Stomach (tissue), 9 donors: ENCODE data around the gene DOCK9. TPM values are rescaled to one million over a fixed set of nuclear protein-coding genes. Genes with fewer than 3 reads are reported as not detected.
A peak's percentile ranks its signal among the peaks of the same experiment; 100 is the strongest.

Source experiments
- DNase-seq, 2 donors: peaks; one replicate each; pipeline versions ENCODE4 v3.0.0 to v3.0.0-alpha.2; 2013 to 2019
- H3K27ac ChIP-seq, 5 donors: fragments of 200-600 bp in 4 of 5; sonication (generic) in 4 of 5; one replicate each; pipeline ENCODE4 v1.5.1; 2013 to 2019; ENCODE audit warnings: mild to moderate bottlenecking in 1 of 5, moderate library complexity in 1 of 5
- H3K27me3 ChIP-seq, 3 donors: fragments of 200-600 bp; sonication (generic); one replicate each; pipeline ENCODE4 v1.5.1; 2017 to 2019; ENCODE audit warnings: mixed run types in 1 of 3
- H3K36me3 ChIP-seq, 4 donors: fragments of 200-600 bp; sonication (generic); 1 replicate in 3 of 4; 2 replicates in 1 of 4; pipeline ENCODE4 v1.5.1; 2016 to 2019
- H3K4me1 ChIP-seq, 4 donors: fragments of 200-600 bp; sonication (generic); one replicate each; pipeline ENCODE4 v1.5.1; 2016 to 2019
- H3K4me3 ChIP-seq, 4 donors: fragments of 200-600 bp; sonication (generic) in 3 of 4; one replicate each; pipeline ENCODE4 v1.5.1; 2016 to 2019; ENCODE audit warnings: mild to moderate bottlenecking in 1 of 4
- H3K9me3 ChIP-seq, 4 donors: fragments of 200-600 bp; sonication (generic); one replicate each; pipeline ENCODE4 v1.5.1; 2016 to 2019
- EP300 ChIP-seq: sonication (generic); formaldehyde crosslinking; IDR thresholded peaks from one replicate; pipeline ENCODE4 v1.6.1; 2017; ENCODE audit warnings: antibody characterized with exemption
- POLR2A ChIP-seq, 4 donors: fragments of 450-650 bp; IDR thresholded peaks; one replicate each; pipeline ENCODE4 v1.6.1; 2016; ENCODE audit warnings: antibody characterized with exemption in 4 of 4, control low read depth in 2 of 4, mild to moderate bottlenecking in 1 of 4, moderate library complexity in 1 of 4
- POLR2AphosphoS5 ChIP-seq, 3 donors: sonication (generic); formaldehyde crosslinking; IDR thresholded peaks; one replicate each; pipeline ENCODE4 v1.6.1; 2016; ENCODE audit warnings: antibody characterized with exemption in 3 of 3
- WGBS, 5 donors: extraction: QIAGEN DNeasy Blood & Tissue Kit in 3 of 5; methylation state at CpG; one replicate each; pipeline versions ENCODE4 v1.1.5 to v1.1.7; 2013 to 2018; 5-methylcytosine and 5-hydroxymethylcytosine counted together
- intact Hi-C: fragments of 100-400 bp; cut with DNase I; formaldehyde crosslinking; loops from one replicate; pipeline ENCODE4 v1.15.1; 2023; ENCODE audit warnings: low total_unique reads
- polyA plus RNA-seq, 3 donors: library from polyadenylated mRNA; stranded (reverse); fragments of 200-250 nt; gene quantifications; one replicate each; pipeline ENCODE4 v1.2.3, GENCODE V29; 2013
- total RNA-seq, 5 donors: library from RNA; depleted of rRNA; stranded (reverse); fragments of >200 nt; gene quantifications; one replicate each; pipeline versions ENCODE4 v1.1.0 to v1.2.3, GENCODE V29; 2014 to 2016
- TF ChIP-seq, protein P1 (sequence below), 7 experiments: fragments of 450-650 bp in 4 of 7; fragments of 200-600 bp in 3 of 7; sonication (generic) in 3 of 7; IDR thresholded peaks; one replicate each; pipeline ENCODE4 v1.5.1; 2016 to 2019; ENCODE audit warnings: antibody characterized with exemption in 7 of 7, control low read depth in 2 of 7, mild to moderate bottlenecking in 1 of 7
- donor health status: healthy with polysubstance abuse.
- donor health status: Bipolar disorder and iron deficiency.
- donor health status: healthy.

DOCK9 gene
- total and polyA plus RNA-seq, 8 donors: 8.7 to 97.9 (median 49.2) TPM

DNA sequence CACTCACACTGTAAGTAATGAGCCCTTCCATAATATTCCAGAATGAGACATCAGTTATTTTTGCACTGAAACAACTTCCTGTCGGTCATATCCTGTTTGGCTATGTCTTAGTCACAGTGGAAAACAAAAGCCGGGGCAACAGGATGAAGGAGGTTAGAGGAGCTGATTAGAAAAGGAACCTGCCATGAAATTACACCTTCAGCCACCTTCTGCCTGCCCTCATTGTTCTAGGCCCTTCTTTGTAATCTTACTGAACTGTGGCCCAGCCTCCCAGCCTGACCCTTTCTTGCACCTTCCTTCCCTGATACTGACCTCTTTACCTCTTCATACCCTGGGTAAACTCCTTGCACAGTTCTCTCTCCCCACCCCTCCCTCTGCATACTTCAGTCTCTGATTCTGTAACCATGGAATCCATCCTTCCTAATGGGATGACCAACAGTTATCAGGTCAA is 67.3 kb downstream of the DOCK9 start:
- Histone ChIP-seq H3K36me3 (peaks cover 0 to 20% (median 13%) of the 10 kb centered on the region in 4 donors), H3K27ac (peak overlapping the region in 3 of 5 donors; percentile 16 to 52 (median 29)), H3K27me3 (no peaks in the 10 kb centered on the region), H3K4me3 (no peak overlapping the region), H3K4me1 (no peaks in the 10 kb centered on the region), H3K9me3 (no peaks in the 10 kb centered on the region)
- peak in 1 of 2 donors; percentile 68 for DNase-seq
- no peak for TF ChIP-seq EP300
- TF ChIP-seq POLR2AphosphoS5 (IDR thresholded peaks at IDR 0.05): peak in 2 of 3 donors; percentile 9 to 12
- TF ChIP-seq, protein P1, sequence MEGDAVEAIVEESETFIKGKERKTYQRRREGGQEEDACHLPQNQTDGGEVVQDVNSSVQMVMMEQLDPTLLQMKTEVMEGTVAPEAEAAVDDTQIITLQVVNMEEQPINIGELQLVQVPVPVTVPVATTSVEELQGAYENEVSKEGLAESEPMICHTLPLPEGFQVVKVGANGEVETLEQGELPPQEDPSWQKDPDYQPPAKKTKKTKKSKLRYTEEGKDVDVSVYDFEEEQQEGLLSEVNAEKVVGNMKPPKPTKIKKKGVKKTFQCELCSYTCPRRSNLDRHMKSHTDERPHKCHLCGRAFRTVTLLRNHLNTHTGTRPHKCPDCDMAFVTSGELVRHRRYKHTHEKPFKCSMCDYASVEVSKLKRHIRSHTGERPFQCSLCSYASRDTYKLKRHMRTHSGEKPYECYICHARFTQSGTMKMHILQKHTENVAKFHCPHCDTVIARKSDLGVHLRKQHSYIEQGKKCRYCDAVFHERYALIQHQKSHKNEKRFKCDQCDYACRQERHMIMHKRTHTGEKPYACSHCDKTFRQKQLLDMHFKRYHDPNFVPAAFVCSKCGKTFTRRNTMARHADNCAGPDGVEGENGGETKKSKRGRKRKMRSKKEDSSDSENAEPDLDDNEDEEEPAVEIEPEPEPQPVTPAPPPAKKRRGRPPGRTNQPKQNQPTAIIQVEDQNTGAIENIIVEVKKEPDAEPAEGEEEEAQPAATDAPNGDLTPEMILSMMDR (IDR thresholded peaks at IDR 0.05): no peak
- TF ChIP-seq POLR2A (IDR thresholded peaks at IDR 0.05): no peak
- 18 to 42% (median 26%) methylated on average over 2 of the region's 2 CpGs for WGBS, 5 donors
- intact Hi-C loops: no loop called here

DNA sequence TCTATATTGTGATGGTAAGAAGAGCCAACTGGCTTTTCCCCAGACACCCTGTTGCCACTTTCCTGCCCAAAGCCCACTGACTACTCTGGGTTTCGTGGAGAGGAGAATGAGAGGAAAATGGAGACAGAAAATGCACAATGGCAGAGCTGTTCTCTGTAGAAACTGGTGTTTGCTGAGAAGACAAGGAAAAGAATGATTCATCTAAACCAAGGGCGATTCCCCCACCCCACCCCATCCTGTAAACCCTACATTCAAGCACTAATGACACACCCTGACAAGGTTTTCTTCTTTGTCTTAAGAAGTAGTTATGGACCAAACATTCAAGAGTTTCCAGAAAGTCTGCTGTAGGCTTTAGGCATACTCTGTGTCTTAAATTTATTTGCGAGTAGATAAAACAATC is 68.8 kb downstream of the DOCK9 start:
- 88 to 95% (median 93%) methylated on average over 3 of the region's 3 CpGs for WGBS, 5 donors
- Histone ChIP-seq H3K27me3 (no peaks in the 10 kb centered on the region), H3K4me1 (no peaks in the 10 kb centered on the region), H3K27ac (peak overlapping the region in 1 of 5 donors; percentile 48), H3K36me3 (peaks cover 0 to 8% (median 2%) of the 10 kb centered on the region in 4 donors), H3K9me3 (no peaks in the 10 kb centered on the region), H3K4me3 (no peak overlapping the region)
- TF ChIP-seq POLR2A (IDR thresholded peaks at IDR 0.05) (no peak), POLR2AphosphoS5 (IDR thresholded peaks at IDR 0.05) (no peak), EP300 (no peak)
- TF ChIP-seq, protein P1 (IDR thresholded peaks at IDR 0.05): no peak
- intact Hi-C loops: no loop called here
- DNase-seq: no peak

DNA sequence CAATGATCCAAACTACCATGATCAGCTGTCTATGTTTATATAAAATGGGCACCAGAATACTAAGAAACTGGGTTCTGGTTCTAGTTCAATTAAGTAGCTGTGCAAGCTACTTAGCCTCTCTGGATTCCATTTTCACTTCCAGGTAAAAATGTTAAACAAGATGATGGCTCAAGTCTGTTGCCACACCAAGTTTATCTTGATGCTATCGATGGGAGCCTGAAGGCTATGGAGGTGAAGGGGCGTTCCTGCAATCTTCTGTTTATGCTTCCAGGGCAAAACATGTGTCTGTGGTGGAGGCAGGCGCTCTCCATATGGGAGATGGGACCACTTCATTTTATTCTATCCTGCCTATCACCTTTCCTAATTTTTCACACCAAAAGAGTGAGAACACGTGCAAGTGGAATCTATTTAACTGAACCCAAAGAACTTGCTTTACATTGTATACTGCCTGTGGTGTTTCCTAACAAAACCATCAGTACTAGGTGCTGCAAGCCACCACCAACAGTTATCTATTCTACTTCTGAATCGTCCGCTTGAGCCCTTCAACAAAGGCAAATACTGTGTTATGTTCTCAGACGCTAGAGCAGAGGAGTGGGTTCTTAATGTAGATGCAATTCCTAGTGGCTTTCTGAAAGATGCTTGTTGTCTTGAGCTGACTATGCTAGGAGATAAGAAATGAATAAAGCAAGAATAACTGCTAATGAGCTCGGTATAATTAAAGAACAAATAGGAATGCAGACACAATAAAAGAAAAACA is 70.9 kb downstream of the DOCK9 start:
- intact Hi-C loops: no loop called here
- TF ChIP-seq EP300 (no peak), POLR2A (IDR thresholded peaks at IDR 0.05) (no peak), POLR2AphosphoS5 (IDR thresholded peaks at IDR 0.05) (no peak)
- TF ChIP-seq, protein P1 (IDR thresholded peaks at IDR 0.05): no peak
- Histone ChIP-seq H3K9me3 (no peaks in the 10 kb centered on the region), H3K27me3 (no peaks in the 10 kb centered on the region), H3K4me3 (no peak overlapping the region), H3K27ac (no peak overlapping the region), H3K36me3 (peaks cover 3 to 17% (median 12%) of the 10 kb centered on the region in 4 donors), H3K4me1 (no peaks in the 10 kb centered on the region)
- WGBS, 5 donors: 92 to 97% (median 94%) methylated on average over 8 of the region's 8 CpGs
- DNase-seq: no peak

DNA sequence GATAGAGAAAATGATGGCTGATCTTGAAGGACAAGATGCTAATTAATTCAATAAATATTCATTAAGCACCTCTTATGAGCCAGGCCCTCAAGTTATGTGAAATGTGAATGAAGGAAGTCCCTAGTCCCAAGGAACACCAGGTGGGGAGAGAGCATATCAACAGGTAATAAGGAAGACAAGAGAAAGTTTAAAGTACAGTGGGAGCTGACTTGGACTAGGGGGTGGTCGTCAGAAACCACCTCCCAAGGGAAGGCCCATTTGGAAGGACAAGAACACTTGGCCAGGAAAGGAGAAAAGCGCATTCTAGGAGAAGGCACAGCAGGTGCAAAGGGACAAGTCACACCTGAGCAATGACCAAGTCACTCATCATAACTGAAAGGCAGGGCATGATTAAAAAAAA is 72.7 kb downstream of the DOCK9 start:
- no peaks in the 10 kb centered on the region for H3K9me3 ChIP-seq
- H3K36me3 ChIP-seq: peaks cover 12 to 34% (median 29%) of the 10 kb centered on the region in 4 donors
- 66 to 88% (median 83%) methylated on average over 2 of the region's 2 CpGs for WGBS, 5 donors
- H3K4me1 ChIP-seq: no peaks in the 10 kb centered on the region
- no peak overlapping the region for H3K27ac ChIP-seq
- intact Hi-C loops: no loop called here
- H3K4me3 ChIP-seq: no peak overlapping the region
- DNase-seq: no peak
- no peaks in the 10 kb centered on the region for H3K27me3 ChIP-seq
- TF ChIP-seq EP300 (no peak), POLR2AphosphoS5 (IDR thresholded peaks at IDR 0.05) (no peak), POLR2A (IDR thresholded peaks at IDR 0.05) (no peak)
- TF ChIP-seq, protein P1 (IDR thresholded peaks at IDR 0.05): no peak
